Trophoblast cell (in vitro differentiated cells and primary cell): ENCODE measurements around the gene ATG10.

Experiments
- DNase-seq, 2 donors: peaks; one replicate each; pipeline ENCODE4 v3.0.0-alpha.2; 2016
- H2AFZ ChIP-seq: 2 replicates; pipeline ENCODE4 v1.6.1; 2013; ENCODE audit warnings: low read length, moderate library complexity, mild to moderate bottlenecking; ENCODE audit not compliant: insufficient read depth, poor library complexity
- H2AK5ac ChIP-seq: 2 replicates; pipeline ENCODE4 v1.6.1; 2013; ENCODE audit warnings: mild to moderate bottlenecking, low read length
- H2BK120ac ChIP-seq: 2 replicates; pipeline ENCODE4 v1.6.1; 2013; ENCODE audit warnings: low read length, mild to moderate bottlenecking, moderate library complexity; ENCODE audit not compliant: insufficient read depth, poor library complexity
- H2BK12ac ChIP-seq: 2 replicates; pipeline ENCODE4 v1.6.1; 2013; ENCODE audit warnings: mild to moderate bottlenecking, low read length, moderate library complexity
- H2BK5ac ChIP-seq: 2 replicates; pipeline ENCODE4 v1.6.1; 2013; ENCODE audit warnings: low read length, low read depth, moderate library complexity, mild to moderate bottlenecking; ENCODE audit not compliant: poor library complexity
- H3K14ac ChIP-seq: 2 replicates; pipeline ENCODE4 v1.6.1; 2013; ENCODE audit warnings: mild to moderate bottlenecking, low read length
- H3K18ac ChIP-seq: 2 replicates; pipeline ENCODE4 v1.6.1; 2013; ENCODE audit warnings: mild to moderate bottlenecking, low read length
- H3K23ac ChIP-seq: 2 replicates; pipeline ENCODE4 v1.6.1; 2013; ENCODE audit warnings: low read length
- H3K27ac ChIP-seq: 2 replicates; pipeline ENCODE4 v1.5.1; 2013; ENCODE audit warnings: low read depth, mild to moderate bottlenecking, inconsistent platforms, low read length, moderate library complexity
- H3K27me3 ChIP-seq: 2 replicates; pipeline ENCODE4 v1.6.1; 2013; ENCODE audit warnings: inconsistent platforms, mild to moderate bottlenecking, low read length, moderate library complexity; ENCODE audit not compliant: insufficient read depth
- H3K36me3 ChIP-seq, 2 experiments: 1 replicate in 1 of 2; 2 replicates in 1 of 2; pipeline ENCODE4 v1.6.1; 2013; ENCODE audit warnings: low read length in 2 of 2, mild to moderate bottlenecking in 2 of 2, moderate library complexity in 1 of 2; ENCODE audit not compliant: insufficient read depth in 2 of 2, control insufficient read depth in 1 of 2
- H3K4ac ChIP-seq: 2 replicates; pipeline ENCODE4 v1.6.1; 2013; ENCODE audit warnings: low read depth, mild to moderate bottlenecking, low read length, moderate library complexity
- H3K4me1 ChIP-seq, 2 experiments: 1 replicate in 1 of 2; 2 replicates in 1 of 2; pipeline ENCODE4 v1.6.1; 2013; ENCODE audit warnings: low read length in 2 of 2, mild to moderate bottlenecking in 2 of 2, moderate library complexity in 1 of 2; ENCODE audit not compliant: insufficient read depth in 2 of 2, control insufficient read depth in 1 of 2
- H3K4me2 ChIP-seq: 2 replicates; pipeline ENCODE4 v1.6.1; 2013; ENCODE audit warnings: inconsistent platforms, mild to moderate bottlenecking, low read length, moderate library complexity
- H3K4me3 ChIP-seq: 2 replicates; pipeline ENCODE4 v1.5.1; 2013; ENCODE audit warnings: mild to moderate bottlenecking, low read depth, low read length, inconsistent platforms
- H3K79me1 ChIP-seq: one replicate; pipeline ENCODE4 v1.6.1; 2013; ENCODE audit warnings: low read length
- H3K79me2 ChIP-seq: 2 replicates; pipeline ENCODE4 v1.6.1; 2013; ENCODE audit warnings: low read length, mild to moderate bottlenecking; ENCODE audit not compliant: control insufficient read depth, insufficient read depth, poor library complexity
- H3K9ac ChIP-seq: 2 replicates; pipeline ENCODE4 v1.6.1; 2013; ENCODE audit warnings: mild to moderate bottlenecking, low read length
- H3K9me3 ChIP-seq: 2 replicates; pipeline ENCODE4 v1.6.1; 2013; ENCODE audit warnings: low read depth, mild to moderate bottlenecking, control low read depth, inconsistent platforms, low read length; ENCODE audit not compliant: insufficient read depth
- H4K12ac ChIP-seq: 2 replicates; pipeline ENCODE4 v1.6.1; 2013; ENCODE audit warnings: low read depth, mild to moderate bottlenecking, low read length, moderate library complexity
- H4K8ac ChIP-seq: 2 replicates; pipeline ENCODE4 v1.6.1; 2013; ENCODE audit warnings: low read depth, mild to moderate bottlenecking, low read length, moderate library complexity
- H4K91ac ChIP-seq: one replicate; pipeline ENCODE4 v1.6.1; 2013; ENCODE audit warnings: low read depth, mild to moderate bottlenecking, low read length, moderate library complexity
- WGBS: extraction: QIAGEN DNeasy Blood & Tissue Kit; methylation state at CpG from one replicate; pipeline ENCODE4 v1.1.7; 2013; ENCODE audit warnings: missing lambda C conversion rate; ENCODE audit not compliant: insufficient read length, insufficient coverage; ENCODE audit errors: extremely low coverage; 5-methylcytosine and 5-hydroxymethylcytosine counted together

ATG10 gene

GRCh38 chr5:82115858-82116257, 144.0 kb downstream of the ATG10 start:
- Histone ChIP-seq H3K27me3 (no peaks in the 10 kb centered on the region), H2BK12ac (no peak overlapping the region), H3K79me1 (no peaks in the 10 kb centered on the region), H3K36me3 (no peaks in the 10 kb centered on the region), H4K12ac (no peak overlapping the region), H4K91ac (no peak overlapping the region), H3K23ac (no peak overlapping the region), H3K4me3 (no peak overlapping the region), H2AK5ac (no peak overlapping the region), H3K18ac (no peak overlapping the region), H4K8ac (no peak overlapping the region), H3K9me3 (no peaks in the 10 kb centered on the region), H2BK120ac (no peak overlapping the region), H3K14ac (no peak overlapping the region), H3K4ac (no peak overlapping the region), H3K27ac (no peak overlapping the region), H3K4me2 (no peak overlapping the region), H3K79me2 (no peaks in the 10 kb centered on the region), H3K9ac (no peak overlapping the region), H2BK5ac (no peak overlapping the region), H2AFZ (no peak overlapping the region), H3K4me1 (no peaks in the 10 kb centered on the region)
- no CpG with 5 or more reads among the region's 1 CpG for WGBS
- no peak for DNase-seq

GRCh38 chr5:82119889-82120288, 148.1 kb downstream of the ATG10 start:
- Histone ChIP-seq H3K4me2 (no peak overlapping the region), H3K4me1 (no peaks in the 10 kb centered on the region), H3K4me3 (no peak overlapping the region), H3K36me3 (no peaks in the 10 kb centered on the region), H4K91ac (no peak overlapping the region), H3K27me3 (no peaks in the 10 kb centered on the region), H2AK5ac (no peak overlapping the region), H3K27ac (no peak overlapping the region), H3K9me3 (no peaks in the 10 kb centered on the region), H4K8ac (no peak overlapping the region), H2AFZ (no peak overlapping the region), H3K18ac (no peak overlapping the region), H3K79me1 (no peaks in the 10 kb centered on the region), H3K4ac (no peak overlapping the region), H4K12ac (no peak overlapping the region), H2BK5ac (no peak overlapping the region), H2BK12ac (no peak overlapping the region), H3K23ac (no peak overlapping the region), H3K9ac (no peak overlapping the region), H3K79me2 (no peaks in the 10 kb centered on the region), H2BK120ac (no peak overlapping the region), H3K14ac (no peak overlapping the region)
- DNase-seq, result no peak
- no CpG with 5 or more reads among the region's 4 CpGs for WGBS

DNA sequence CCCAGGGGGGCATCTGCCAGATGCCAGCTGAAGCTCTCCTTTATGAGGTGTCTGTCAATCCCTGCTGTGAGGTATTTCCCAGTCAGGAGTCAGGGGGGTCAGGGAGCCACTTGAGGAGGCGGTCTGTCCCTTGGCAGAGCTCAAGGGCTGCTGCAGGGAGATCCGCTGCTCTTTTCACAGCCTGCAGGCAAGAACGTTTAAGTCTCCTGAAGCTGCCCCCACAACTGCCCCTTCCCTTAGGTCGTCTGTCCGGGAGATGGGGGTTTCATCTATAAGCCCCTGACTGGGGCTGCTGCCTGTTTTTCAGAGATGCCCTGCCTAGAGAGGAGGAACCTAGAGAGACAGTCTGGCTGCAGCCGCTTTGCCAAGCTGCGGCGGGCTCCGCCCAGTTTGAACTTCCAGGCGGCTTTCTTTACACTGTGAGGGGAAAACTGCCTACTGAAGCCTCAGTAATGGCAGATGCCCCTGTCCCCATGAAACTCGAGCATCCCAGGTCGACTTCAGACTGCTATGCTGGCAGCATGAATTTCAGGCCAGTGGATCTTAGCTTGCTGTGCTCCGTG, 158.0 kb downstream of the ATG10 start:
- DNase-seq, result no peak
- no peak overlapping the region for H4K91ac ChIP-seq
- no peak overlapping the region for H2AFZ ChIP-seq
- no peak overlapping the region for H4K8ac ChIP-seq
- no peak overlapping the region for H3K4ac ChIP-seq
- no peak overlapping the region for H3K4me2 ChIP-seq
- H3K79me1 ChIP-seq, result no peaks in the 10 kb centered on the region
- no peaks in the 10 kb centered on the region for H3K4me1 ChIP-seq
- no peaks in the 10 kb centered on the region for H3K36me3 ChIP-seq
- H3K9ac ChIP-seq, result no peak overlapping the region
- no peak overlapping the region for H3K14ac ChIP-seq
- H4K12ac ChIP-seq, result no peak overlapping the region
- no peak overlapping the region for H2BK120ac ChIP-seq
- H2AK5ac ChIP-seq, result no peak overlapping the region
- no peak overlapping the region for H3K18ac ChIP-seq
- H3K79me2 ChIP-seq, result no peaks in the 10 kb centered on the region
- H2BK12ac ChIP-seq, result no peak overlapping the region
- H3K4me3 ChIP-seq, result no peak overlapping the region
- H2BK5ac ChIP-seq, result no peak overlapping the region
- H3K23ac ChIP-seq, result no peak overlapping the region
- H3K27ac ChIP-seq, result no peak overlapping the region
- H3K9me3 ChIP-seq, result no peaks in the 10 kb centered on the region
- no peaks in the 10 kb centered on the region for H3K27me3 ChIP-seq
- no CpG with 5 or more reads among the region's 13 CpGs for WGBS

DNA sequence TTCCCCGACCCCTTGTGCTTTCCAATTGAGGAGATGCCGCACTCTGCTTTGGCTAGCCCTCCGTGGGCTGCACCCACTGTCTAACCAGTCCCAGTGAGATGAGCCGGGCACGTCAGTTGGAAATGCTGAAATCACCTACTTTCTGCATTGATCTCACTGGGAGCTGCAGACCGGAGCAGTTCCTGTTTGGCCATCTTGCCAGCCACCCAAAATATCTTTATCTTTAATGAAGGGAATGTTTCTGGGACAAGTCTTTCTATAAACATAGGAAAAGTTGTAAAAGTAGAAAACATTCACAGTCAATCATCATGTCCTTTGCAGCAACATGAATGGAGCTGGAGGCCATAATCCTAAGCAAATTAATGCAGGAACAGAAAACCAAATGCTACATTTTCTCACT, 158.8 kb downstream of the ATG10 start:
- Histone ChIP-seq H3K27me3 (no peaks in the 10 kb centered on the region), H2BK12ac (no peak overlapping the region), H3K4me2 (no peak overlapping the region), H3K18ac (no peak overlapping the region), H3K9ac (no peak overlapping the region), H3K9me3 (no peaks in the 10 kb centered on the region), H4K8ac (no peak overlapping the region), H3K23ac (no peak overlapping the region), H4K91ac (no peak overlapping the region), H2BK120ac (no peak overlapping the region), H2AFZ (no peak overlapping the region), H2BK5ac (no peak overlapping the region), H3K79me2 (no peaks in the 10 kb centered on the region), H3K14ac (no peak overlapping the region), H2AK5ac (no peak overlapping the region), H4K12ac (no peak overlapping the region), H3K79me1 (no peaks in the 10 kb centered on the region), H3K4ac (no peak overlapping the region), H3K27ac (no peak overlapping the region), H3K4me3 (no peak overlapping the region), H3K36me3 (no peaks in the 10 kb centered on the region), H3K4me1 (no peaks in the 10 kb centered on the region)
- no CpG with 5 or more reads among the region's 6 CpGs for WGBS
- no peak for DNase-seq
